Measurements from ENCODE around the gene CYB5R2.

GRCh38 chr11:7694235-7694634, 20.9 kb upstream of the CYB5R2 start:
- TF ChIP-seq CTCF (conservative IDR thresholded peaks at IDR 0.05 in 1 of 2, IDR thresholded peaks at IDR 0.05 in 1 of 2; ENCODE audit: low read depth in 1 of 2, low read length in 2 of 2) = no peak
- TF ChIP-seq EZH2 (IDR thresholded peaks at IDR 0.05; ENCODE audit: low read length, missing control alignments) = no peak

Measured in fibroblast of lung (primary cell).